Parathyroid adenoma (tissue), 2 donors: Measurements from ENCODE around the gene BDKRB1.

ENCODE experiments used
- H2AFZ ChIP-seq: fragments of 300-600 bp; sonication (generic); one replicate; pipeline ENCODE4 v1.7.0; 2017; ENCODE audit warnings: antibody characterized with exemption, mild to moderate bottlenecking
- H3K27ac ChIP-seq: fragments of 300-600 bp; sonication (generic); one replicate; pipeline ENCODE4 v1.7.0; 2017
- H3K27me3 ChIP-seq: fragments of 300-600 bp; sonication (generic); one replicate; pipeline ENCODE4 v1.7.0; 2017; ENCODE audit warnings: low read length; ENCODE audit not compliant: control insufficient read depth, insufficient read depth
- H3K36me3 ChIP-seq: fragments of 300-600 bp; sonication (generic); one replicate; pipeline ENCODE4 v1.7.0; 2017; ENCODE audit warnings: low read length; ENCODE audit not compliant: control insufficient read depth, insufficient read depth
- H3K4me1 ChIP-seq: fragments of 300-600 bp; sonication (generic); one replicate; pipeline ENCODE4 v1.7.0; 2017; ENCODE audit warnings: control low read depth
- H3K4me2 ChIP-seq: fragments of 300-600 bp; sonication (generic); one replicate; pipeline ENCODE4 v1.7.0; 2017; ENCODE audit warnings: low read length
- H3K4me3 ChIP-seq: fragments of 300-600 bp; sonication (generic); one replicate; pipeline ENCODE4 v1.7.0; 2017; ENCODE audit warnings: low read depth, low read length
- H3K79me2 ChIP-seq: fragments of 300-600 bp; sonication (generic); one replicate; pipeline ENCODE4 v1.7.0; 2017; ENCODE audit warnings: control low read depth
- H3K9ac ChIP-seq: fragments of 300-600 bp; sonication (generic); one replicate; pipeline ENCODE4 v1.7.0; 2017; ENCODE audit warnings: mild to moderate bottlenecking
- H3K9me3 ChIP-seq: fragments of 300-600 bp; sonication (generic); one replicate; pipeline ENCODE4 v1.7.0; 2017; ENCODE audit warnings: low read length; ENCODE audit not compliant: control insufficient read depth
- TF ChIP-seq, protein P1 (sequence below): fragments of 300-600 bp; sonication (generic); IDR thresholded peaks from one replicate; pipeline ENCODE4 v1.7.0; 2017; ENCODE audit warnings: antibody characterized with exemption, mild to moderate bottlenecking
- donor health status: primary hyperparathyroidism.

BDKRB1 gene

DNA sequence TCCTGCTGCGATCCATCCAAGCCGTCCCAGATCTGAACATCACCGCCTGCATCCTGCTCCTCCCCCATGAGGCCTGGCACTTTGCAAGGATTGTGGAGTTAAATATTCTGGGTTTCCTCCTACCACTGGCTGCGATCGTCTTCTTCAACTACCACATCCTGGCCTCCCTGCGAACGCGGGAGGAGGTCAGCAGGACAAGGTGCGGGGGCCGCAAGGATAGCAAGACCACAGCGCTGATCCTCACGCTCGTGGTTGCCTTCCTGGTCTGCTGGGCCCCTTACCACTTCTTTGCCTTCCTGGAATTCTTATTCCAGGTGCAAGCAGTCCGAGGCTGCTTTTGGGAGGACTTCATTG is 8.2 kb downstream of the BDKRB1 start:
- no peak overlapping the region for H3K4me3 ChIP-seq
- TF ChIP-seq, protein P1, sequence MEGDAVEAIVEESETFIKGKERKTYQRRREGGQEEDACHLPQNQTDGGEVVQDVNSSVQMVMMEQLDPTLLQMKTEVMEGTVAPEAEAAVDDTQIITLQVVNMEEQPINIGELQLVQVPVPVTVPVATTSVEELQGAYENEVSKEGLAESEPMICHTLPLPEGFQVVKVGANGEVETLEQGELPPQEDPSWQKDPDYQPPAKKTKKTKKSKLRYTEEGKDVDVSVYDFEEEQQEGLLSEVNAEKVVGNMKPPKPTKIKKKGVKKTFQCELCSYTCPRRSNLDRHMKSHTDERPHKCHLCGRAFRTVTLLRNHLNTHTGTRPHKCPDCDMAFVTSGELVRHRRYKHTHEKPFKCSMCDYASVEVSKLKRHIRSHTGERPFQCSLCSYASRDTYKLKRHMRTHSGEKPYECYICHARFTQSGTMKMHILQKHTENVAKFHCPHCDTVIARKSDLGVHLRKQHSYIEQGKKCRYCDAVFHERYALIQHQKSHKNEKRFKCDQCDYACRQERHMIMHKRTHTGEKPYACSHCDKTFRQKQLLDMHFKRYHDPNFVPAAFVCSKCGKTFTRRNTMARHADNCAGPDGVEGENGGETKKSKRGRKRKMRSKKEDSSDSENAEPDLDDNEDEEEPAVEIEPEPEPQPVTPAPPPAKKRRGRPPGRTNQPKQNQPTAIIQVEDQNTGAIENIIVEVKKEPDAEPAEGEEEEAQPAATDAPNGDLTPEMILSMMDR = no peak
- H3K9me3 ChIP-seq = no peaks in the 10 kb centered on the region
- no peaks in the 10 kb centered on the region for H3K4me1 ChIP-seq
- H3K27me3 ChIP-seq = no peaks in the 10 kb centered on the region
- no peak overlapping the region for H3K9ac ChIP-seq
- H3K79me2 ChIP-seq = no peaks in the 10 kb centered on the region
- H3K4me2 ChIP-seq = no peak overlapping the region
- no peaks in the 10 kb centered on the region for H3K36me3 ChIP-seq
- H2AFZ ChIP-seq = no peak overlapping the region
- no peak overlapping the region for H3K27ac ChIP-seq

DNA sequence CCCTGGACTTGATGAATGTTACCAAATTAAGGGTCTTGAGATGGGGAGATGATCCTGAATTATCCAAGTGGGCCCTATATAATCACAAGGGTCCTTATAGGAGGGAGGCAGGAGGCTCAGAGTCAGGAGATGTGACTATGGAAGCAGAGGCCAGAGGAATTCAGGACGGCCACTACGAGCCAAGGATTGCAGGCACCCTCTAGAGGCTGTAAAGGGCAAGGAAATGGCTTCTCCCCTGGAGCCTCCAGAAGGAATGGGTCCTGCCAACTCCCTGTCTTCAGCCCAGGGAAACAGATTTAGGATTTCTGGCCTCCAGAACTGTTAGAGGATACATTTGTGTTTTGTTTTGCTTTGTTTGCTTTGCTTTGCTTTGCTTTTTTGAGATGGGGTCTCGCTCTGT is 8.8 kb downstream of the BDKRB1 start:
- Histone ChIP-seq H3K79me2 (no peaks in the 10 kb centered on the region), H3K27me3 (no peaks in the 10 kb centered on the region), H3K27ac (no peak overlapping the region), H3K9ac (no peak overlapping the region), H3K36me3 (no peaks in the 10 kb centered on the region), H2AFZ (no peak overlapping the region), H3K9me3 (no peaks in the 10 kb centered on the region), H3K4me3 (no peak overlapping the region), H3K4me2 (no peak overlapping the region), H3K4me1 (no peaks in the 10 kb centered on the region)
- TF ChIP-seq, protein P1 = no peak

DNA sequence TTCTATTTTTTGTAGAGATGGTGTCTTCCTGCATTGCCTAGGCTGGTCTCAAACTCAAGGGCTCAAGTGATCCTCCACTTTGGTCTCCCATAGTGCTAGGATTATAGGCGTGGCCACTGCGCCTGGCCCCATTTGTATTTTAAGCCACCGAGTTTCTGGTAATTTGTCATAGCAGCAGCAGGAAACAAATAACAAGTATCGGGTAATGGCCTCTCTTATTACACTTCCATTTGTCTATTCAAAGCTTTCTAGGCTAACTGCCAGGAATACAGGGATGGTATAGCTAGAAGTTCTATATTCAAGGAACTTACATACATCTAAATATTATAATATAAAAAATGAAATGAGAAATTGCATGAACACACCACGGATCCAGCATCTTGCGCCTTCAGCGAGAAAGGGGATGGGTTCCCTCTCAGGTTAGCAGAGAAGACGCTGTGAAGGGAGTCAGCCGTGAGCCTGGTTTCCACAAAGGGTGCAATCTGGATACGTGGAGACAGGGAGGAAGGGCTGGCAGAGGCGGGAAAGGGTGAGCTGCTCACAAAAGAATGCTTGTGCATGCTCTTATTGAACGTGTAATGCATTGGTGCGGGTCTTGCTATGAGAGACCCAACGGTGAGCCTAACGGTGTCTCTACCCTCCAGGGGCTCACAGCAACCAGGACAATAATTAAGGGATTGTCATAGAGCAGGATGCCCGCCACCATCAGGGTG is 9.5 kb downstream of the BDKRB1 start:
- no peaks in the 10 kb centered on the region for H3K27me3 ChIP-seq
- no peak overlapping the region for H3K27ac ChIP-seq
- H2AFZ ChIP-seq = no peak overlapping the region
- H3K9ac ChIP-seq = no peak overlapping the region
- no peak overlapping the region for H3K4me2 ChIP-seq
- no peaks in the 10 kb centered on the region for H3K9me3 ChIP-seq
- TF ChIP-seq, protein P1 = no peak
- H3K4me1 ChIP-seq = no peaks in the 10 kb centered on the region
- no peak overlapping the region for H3K4me3 ChIP-seq
- no peaks in the 10 kb centered on the region for H3K79me2 ChIP-seq
- H3K36me3 ChIP-seq = no peaks in the 10 kb centered on the region

DNA sequence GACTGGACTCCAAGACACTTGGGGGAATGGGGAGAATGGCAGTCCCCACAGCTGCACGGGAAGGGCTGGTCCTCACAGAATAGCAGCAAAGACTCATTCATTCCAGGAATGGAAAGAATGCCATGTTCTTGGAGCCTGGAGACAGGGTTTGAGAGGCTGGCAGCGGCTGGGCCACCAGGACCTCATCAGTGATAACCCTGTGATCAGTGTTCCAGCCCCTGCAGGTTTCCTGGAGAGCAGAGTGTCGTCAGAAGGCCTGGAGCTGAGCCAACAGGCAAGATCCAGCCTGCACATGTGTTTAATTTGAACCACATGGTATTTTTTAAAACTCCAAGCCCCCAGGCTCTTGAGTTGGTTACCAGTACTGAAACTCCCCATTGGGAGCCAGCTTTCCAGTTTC is 11.3 kb downstream of the BDKRB1 start:
- Histone ChIP-seq H3K27me3 (no peaks in the 10 kb centered on the region), H3K9ac (no peak overlapping the region), H2AFZ (no peak overlapping the region), H3K79me2 (no peaks in the 10 kb centered on the region), H3K4me2 (no peak overlapping the region), H3K36me3 (no peaks in the 10 kb centered on the region), H3K4me1 (no peaks in the 10 kb centered on the region), H3K4me3 (no peak overlapping the region), H3K9me3 (no peaks in the 10 kb centered on the region), H3K27ac (no peak overlapping the region)
- TF ChIP-seq, protein P1 = no peak

DNA sequence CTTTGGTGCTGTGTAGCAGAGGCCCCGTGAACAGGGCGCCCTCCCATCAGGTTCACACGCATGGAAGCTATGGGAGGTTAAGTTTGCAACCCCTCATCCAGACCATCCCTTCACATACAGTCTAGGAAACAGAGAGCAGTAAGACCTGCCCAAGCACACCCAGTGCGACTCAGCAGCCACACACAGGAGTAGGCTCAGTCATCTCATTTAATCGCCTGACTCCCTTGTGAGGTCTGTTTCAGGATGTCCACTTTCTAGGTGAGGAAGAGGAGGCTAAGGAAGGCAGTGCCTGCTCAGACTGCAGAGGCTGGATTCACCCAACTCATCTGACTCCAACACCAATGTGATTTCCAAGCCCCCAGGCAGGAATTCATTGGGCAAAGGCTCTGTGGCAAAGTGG is 11.9 kb downstream of the BDKRB1 start:
- Histone ChIP-seq H3K9me3 (no peaks in the 10 kb centered on the region), H2AFZ (no peak overlapping the region), H3K36me3 (no peaks in the 10 kb centered on the region), H3K4me3 (no peak overlapping the region), H3K9ac (no peak overlapping the region), H3K79me2 (no peaks in the 10 kb centered on the region), H3K27ac (no peak overlapping the region), H3K27me3 (no peaks in the 10 kb centered on the region), H3K4me1 (no peaks in the 10 kb centered on the region), H3K4me2 (no peak overlapping the region)
- TF ChIP-seq, protein P1 = no peak
